Mucosa of stomach (tissue), 1 donor: ENCODE measurements around the gene SHF.

ENCODE experiments used
- H3K27me3 ChIP-seq: one replicate; pipeline ENCODE4 v1.7.0; 2013; ENCODE audit warnings: mild to moderate bottlenecking, low read length; ENCODE audit not compliant: control insufficient read depth, insufficient read depth
- H3K36me3 ChIP-seq: one replicate; pipeline ENCODE4 v1.7.0; 2013; ENCODE audit warnings: low read length; ENCODE audit not compliant: control insufficient read depth, insufficient read depth
- H3K4me1 ChIP-seq: one replicate; pipeline ENCODE4 v1.7.0; 2013; ENCODE audit warnings: mild to moderate bottlenecking, low read length; ENCODE audit not compliant: control insufficient read depth, insufficient read depth
- H3K4me3 ChIP-seq: one replicate; pipeline ENCODE4 v1.7.0; 2013; ENCODE audit warnings: low read length
- H3K9ac ChIP-seq: one replicate; pipeline ENCODE4 v1.7.0; 2013; ENCODE audit warnings: mild to moderate bottlenecking, low read length, moderate library complexity
- H3K9me3 ChIP-seq: one replicate; pipeline ENCODE4 v1.7.0; 2013; ENCODE audit warnings: mild to moderate bottlenecking, low read length, moderate library complexity; ENCODE audit not compliant: control insufficient read depth
- donor health status: Pancreatic carcinoma.

The SHF gene

GRCh38 chr15:45187578-45187893, 230 bp downstream of the SHF start:
- peaks cover 12% of the 10 kb centered on the region for H3K4me1 ChIP-seq
- H3K27me3 ChIP-seq, result peaks cover 6% of the 10 kb centered on the region
- no peaks in the 10 kb centered on the region for H3K36me3 ChIP-seq
- H3K9me3 ChIP-seq, result no peaks in the 10 kb centered on the region
- H3K4me3 ChIP-seq, result no peak overlapping the region
- no peak overlapping the region for H3K9ac ChIP-seq

- H3K27me3 ChIP-seq, result peaks cover 6% of the 10 kb centered on the region
- H3K9me3 ChIP-seq, result no peaks in the 10 kb centered on the region
- no peak overlapping the region for H3K4me3 ChIP-seq
- peaks cover 12% of the 10 kb centered on the region for H3K4me1 ChIP-seq
- no peak overlapping the region for H3K9ac ChIP-seq
- H3K36me3 ChIP-seq, result no peaks in the 10 kb centered on the region
These were observed 792 bp downstream of the SHF start for GRCh38 chr15:45186771-45187577.

- Histone ChIP-seq H3K27me3 (peaks cover 6% of the 10 kb centered on the region), H3K4me1 (peaks cover 12% of the 10 kb centered on the region), H3K4me3 (no peak overlapping the region), H3K36me3 (no peaks in the 10 kb centered on the region), H3K9me3 (no peaks in the 10 kb centered on the region), H3K9ac (no peak overlapping the region)
These were observed 1.6 kb downstream of the SHF start for GRCh38 chr15:45185903-45186770.

- H3K9me3 ChIP-seq, result no peaks in the 10 kb centered on the region
- H3K9ac ChIP-seq, result no peak overlapping the region
- H3K4me3 ChIP-seq, result no peak overlapping the region
- H3K36me3 ChIP-seq, result no peaks in the 10 kb centered on the region
- H3K27me3 ChIP-seq, result peaks cover 6% of the 10 kb centered on the region
- peaks cover 16% of the 10 kb centered on the region for H3K4me1 ChIP-seq
These were observed 2.5 kb downstream of the SHF start for GRCh38 chr15:45185069-45185779.

- Histone ChIP-seq H3K27me3 (peaks cover 6% of the 10 kb centered on the region), H3K36me3 (no peaks in the 10 kb centered on the region), H3K4me1 (peaks cover 22% of the 10 kb centered on the region), H3K9ac (no peak overlapping the region), H3K4me3 (no peak overlapping the region), H3K9me3 (no peaks in the 10 kb centered on the region)
These were observed 3.2 kb downstream of the SHF start for GRCh38 chr15:45184562-45185041.

GRCh38 chr15:45183511-45183910, 4.3 kb downstream of the SHF start:
- H3K9me3 ChIP-seq, result no peaks in the 10 kb centered on the region
- H3K36me3 ChIP-seq, result no peaks in the 10 kb centered on the region

GRCh38 chr15:45182996-45183395, 4.8 kb downstream of the SHF start:
- H3K9ac ChIP-seq, result no peak overlapping the region
- H3K9me3 ChIP-seq, result no peaks in the 10 kb centered on the region
- H3K27me3 ChIP-seq, result no peaks in the 10 kb centered on the region
- peaks cover 22% of the 10 kb centered on the region for H3K4me1 ChIP-seq
- H3K4me3 ChIP-seq, result no peak overlapping the region
- H3K36me3 ChIP-seq, result no peaks in the 10 kb centered on the region

More at GRCh38 chr15:45183511-45183910, 4.3 kb downstream of the SHF start:
- peaks cover 27% of the 10 kb centered on the region for H3K4me1 ChIP-seq
- H3K4me3 ChIP-seq, result no peak overlapping the region
- no peak overlapping the region for H3K9ac ChIP-seq
- peaks cover 4% of the 10 kb centered on the region for H3K27me3 ChIP-seq

GRCh38 chr15:45181491-45182285, 6.1 kb downstream of the SHF start:
- Histone ChIP-seq H3K9ac (no peak overlapping the region), H3K4me1 (peaks cover 21% of the 10 kb centered on the region), H3K36me3 (no peaks in the 10 kb centered on the region), H3K9me3 (no peaks in the 10 kb centered on the region), H3K27me3 (no peaks in the 10 kb centered on the region), H3K4me3 (no peak overlapping the region)

GRCh38 chr15:45180648-45181436, 6.9 kb downstream of the SHF start:
- peaks cover 21% of the 10 kb centered on the region for H3K4me1 ChIP-seq
- H3K27me3 ChIP-seq, result no peaks in the 10 kb centered on the region
- no peaks in the 10 kb centered on the region for H3K9me3 ChIP-seq
- H3K36me3 ChIP-seq, result no peaks in the 10 kb centered on the region
- H3K9ac ChIP-seq, result no peak overlapping the region
- no peak overlapping the region for H3K4me3 ChIP-seq

GRCh38 chr15:45180201-45180600, 7.6 kb downstream of the SHF start:
- Histone ChIP-seq H3K36me3 (no peaks in the 10 kb centered on the region), H3K9me3 (no peaks in the 10 kb centered on the region), H3K4me3 (no peak overlapping the region), H3K4me1 (peaks cover 21% of the 10 kb centered on the region), H3K9ac (no peak overlapping the region), H3K27me3 (no peaks in the 10 kb centered on the region)
